HCEC 1CT (cell line): ENCODE measurements around the gene MSI2.
A peak's percentile ranks its signal among the peaks of the same experiment; 100 is the strongest.

Experiments used
- DNase-seq: peaks from one replicate; pipeline ENCODE4 v3.0.0-alpha.2; 2017

The MSI2 gene

GRCh38 chr17:57550016-57550415 lies 293.7 kb downstream of the MSI2 start:
- no peak for DNase-seq

DNA sequence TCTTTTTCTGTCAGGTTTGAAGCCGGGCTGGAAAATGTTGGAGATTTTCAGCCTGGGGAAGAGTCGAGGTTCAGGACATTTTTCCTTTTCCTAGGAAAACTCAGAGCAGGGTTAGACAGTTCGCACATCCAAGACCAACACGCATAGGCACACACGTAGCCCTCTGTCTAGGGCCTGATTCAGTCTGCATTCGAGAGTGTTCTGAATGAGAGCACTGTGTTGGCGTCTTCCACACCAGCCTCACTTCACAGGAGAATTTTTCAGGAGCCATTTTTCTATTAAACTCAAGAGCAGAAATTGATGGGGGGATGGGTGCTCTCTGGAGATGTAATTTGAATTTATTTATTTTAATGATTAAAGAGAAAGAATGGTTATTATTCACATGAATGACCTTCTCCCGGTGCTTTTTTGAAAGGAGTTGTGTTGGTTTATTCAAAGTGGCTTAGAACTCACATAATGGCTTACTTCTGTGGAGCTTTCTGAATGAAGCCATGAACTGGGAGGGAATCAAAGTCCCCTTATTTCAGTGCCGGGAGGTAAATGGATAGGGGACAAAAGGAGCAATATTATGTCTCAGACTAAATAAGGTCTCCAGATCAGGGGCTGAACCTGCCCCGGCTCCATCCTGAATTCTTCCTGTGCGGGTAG lies 294.5 kb downstream of the MSI2 start:
- DNase-seq, result no peak

DNA sequence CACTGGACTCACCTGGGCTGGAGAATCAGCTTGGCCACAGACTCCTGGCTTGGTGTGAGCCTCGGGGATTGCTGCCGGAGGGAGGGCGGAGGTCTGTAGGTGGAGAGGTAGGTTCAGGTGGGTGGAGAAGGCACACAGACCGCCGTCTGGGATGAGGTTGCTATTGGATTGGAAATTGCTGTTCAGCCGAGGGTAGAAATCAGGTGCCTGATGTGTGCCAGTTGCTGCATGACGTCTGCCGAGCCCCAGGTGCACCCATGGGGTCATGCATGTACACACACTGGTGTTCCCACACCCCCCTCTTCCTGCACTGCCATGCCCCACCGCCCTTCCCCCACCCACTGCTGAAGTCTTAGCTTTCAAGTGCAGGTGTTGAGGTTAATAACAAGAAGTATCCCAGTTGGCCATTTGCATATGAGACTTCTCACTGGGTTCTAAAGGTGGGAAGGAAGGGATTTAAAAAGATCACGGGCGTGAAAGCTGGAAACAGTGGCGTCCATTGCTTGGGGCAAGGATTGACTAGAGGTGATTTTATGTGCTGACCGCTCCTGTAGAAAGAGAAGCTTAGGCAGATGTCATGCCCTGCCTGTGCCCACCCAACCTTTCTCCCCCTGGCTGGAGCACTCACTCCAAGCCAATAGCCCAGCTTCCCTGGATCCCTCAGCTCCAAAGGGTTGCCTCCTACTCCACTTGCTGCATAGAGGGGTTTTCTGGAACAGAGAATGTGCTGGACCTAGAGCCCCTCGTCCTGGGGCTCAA lies 295.2 kb downstream of the MSI2 start:
- no peak for DNase-seq

DNA sequence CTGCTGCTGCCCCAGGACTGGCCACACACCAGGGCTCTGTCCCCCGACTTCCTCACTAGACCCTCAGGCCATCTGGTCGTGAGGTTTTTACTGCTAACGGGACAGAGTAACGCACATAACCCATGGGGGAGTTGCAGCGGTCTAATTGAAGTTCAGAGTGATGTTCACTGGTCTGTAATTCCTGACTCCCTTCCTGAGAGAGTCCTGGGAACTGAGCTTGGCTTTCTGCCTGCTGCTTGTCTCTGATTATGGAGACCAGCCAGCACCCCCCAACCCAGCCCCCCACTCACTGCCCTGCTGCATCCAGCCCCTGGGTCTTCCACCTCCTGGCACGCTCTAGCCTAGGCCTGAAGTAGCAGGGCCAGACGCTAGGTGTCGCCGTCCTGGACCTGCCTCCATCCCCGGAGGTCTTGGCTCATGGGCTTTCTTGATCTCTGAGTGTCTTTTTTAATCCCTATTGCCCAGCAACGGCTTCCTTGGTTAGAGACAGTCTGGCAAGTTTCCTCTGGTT lies 295.8 kb downstream of the MSI2 start:
- peak; percentile 20 for DNase-seq

- peak; percentile 59 for DNase-seq
Observed at GRCh38 chr17:57553526-57553925, 297.2 kb downstream of the MSI2 start.

DNA sequence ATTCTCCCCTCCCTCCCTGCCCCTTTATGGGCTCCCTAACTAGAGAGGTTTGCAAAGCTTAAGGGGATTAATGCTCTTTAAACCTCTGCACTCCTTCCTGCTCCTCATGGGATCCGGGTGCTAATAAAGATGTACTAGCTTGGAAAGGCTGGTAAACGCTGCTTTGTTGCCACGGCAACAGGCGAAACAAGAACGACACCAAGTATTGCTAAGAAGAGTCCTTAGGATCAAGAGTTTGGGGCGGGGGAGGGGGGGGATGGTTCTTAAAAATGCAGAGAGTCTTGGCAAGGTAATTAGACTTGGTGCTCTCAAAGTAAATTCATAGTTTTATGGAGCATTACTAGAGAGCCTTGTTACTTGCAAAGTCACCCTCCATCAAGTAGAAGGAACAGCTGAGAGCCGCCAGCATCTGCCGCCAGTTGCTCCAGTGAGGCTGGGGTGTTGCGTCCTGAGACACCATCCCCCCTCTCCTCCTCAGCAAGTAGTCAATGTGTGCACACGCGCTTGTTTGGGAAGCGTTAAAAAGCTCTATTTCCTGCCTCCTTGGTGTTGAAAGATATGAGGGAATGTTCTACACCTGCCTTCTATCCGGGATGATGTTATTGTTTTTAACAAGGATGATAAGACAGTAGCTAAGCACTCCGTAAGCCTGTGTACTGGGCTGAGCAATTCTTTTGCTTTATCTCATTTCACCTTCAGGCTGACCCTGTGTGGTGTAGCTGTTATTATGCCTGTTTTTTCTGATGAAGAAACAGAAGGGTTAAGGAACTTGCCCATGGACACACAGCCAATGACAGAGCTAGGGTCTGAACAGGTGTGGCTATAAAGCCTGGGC lies 297.9 kb downstream of the MSI2 start:
- no peak for DNase-seq

- DNase-seq, result no peak
Observed at GRCh38 chr17:57554826-57555635, 298.7 kb downstream of the MSI2 start.

- DNase-seq, result no peak
Observed at GRCh38 chr17:57555636-57556175, 299.4 kb downstream of the MSI2 start.

- no peak for DNase-seq
Observed at GRCh38 chr17:57556320-57556719, 300.0 kb downstream of the MSI2 start.

- DNase-seq, result no peak
Observed at GRCh38 chr17:57556977-57557376, 300.7 kb downstream of the MSI2 start.

GRCh38 chr17:57557416-57557815 lies 301.1 kb downstream of the MSI2 start:
- no peak for DNase-seq

DNA sequence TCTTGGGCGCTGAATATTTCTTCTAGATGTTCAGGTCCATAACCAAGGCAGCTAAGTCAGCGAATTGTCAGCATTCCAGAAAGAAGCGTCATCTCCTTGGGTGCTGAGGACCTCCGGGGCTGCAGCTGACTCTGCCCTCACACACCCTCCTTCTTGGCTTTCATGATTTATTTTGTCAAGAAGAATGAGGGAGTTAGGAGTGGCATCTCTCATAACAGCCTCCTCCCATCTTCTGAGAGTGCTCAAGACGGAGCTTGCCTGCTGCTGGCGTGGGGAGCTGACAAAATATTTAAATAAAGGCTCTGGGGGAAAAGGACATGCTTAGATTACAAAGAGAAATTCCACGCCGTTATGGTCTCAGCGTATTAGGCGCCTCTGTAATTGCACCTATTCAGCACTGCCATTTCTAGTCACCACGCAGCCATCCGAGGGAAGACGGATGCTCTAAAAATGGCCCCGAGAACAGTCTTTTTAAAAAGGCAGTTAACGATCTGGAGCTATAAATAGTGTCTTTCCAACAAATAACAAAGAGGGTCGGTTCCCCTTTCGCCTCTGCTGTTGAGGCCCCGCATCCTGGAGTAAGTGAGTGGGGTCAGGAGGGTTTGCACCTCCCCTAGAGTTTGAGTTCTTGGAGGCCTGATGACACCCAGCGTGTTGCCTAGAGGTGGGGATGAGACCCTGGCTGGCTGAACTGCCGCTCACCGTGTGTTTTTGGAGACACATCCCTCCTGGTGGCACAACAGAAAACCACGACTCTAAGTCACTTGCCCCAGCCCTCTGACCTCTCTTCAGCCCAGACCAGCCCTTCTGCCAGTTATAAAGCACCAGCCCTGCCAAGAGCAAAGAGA lies 301.7 kb downstream of the MSI2 start:
- DNase-seq, result peak; percentile 72

DNA sequence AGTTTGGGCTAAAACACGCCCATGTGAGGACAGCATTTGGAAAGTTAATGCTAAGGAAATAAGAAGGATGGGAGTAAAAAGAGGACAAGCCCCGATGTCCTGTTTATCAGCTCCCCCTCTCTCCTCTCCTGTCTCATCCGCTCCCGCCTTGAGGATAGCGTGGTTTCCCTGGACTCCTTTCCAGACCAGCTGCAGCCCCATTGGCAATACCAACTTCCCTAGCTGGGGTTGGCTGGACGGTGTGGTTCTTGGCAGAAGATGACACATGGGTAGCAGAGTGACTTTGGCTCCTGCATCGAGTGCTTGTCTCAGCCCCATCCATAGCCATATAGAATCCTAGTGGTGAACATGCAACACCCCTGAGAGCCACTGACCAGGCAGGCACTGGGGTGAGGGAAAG lies 302.9 kb downstream of the MSI2 start:
- DNase-seq, result no peak

DNA sequence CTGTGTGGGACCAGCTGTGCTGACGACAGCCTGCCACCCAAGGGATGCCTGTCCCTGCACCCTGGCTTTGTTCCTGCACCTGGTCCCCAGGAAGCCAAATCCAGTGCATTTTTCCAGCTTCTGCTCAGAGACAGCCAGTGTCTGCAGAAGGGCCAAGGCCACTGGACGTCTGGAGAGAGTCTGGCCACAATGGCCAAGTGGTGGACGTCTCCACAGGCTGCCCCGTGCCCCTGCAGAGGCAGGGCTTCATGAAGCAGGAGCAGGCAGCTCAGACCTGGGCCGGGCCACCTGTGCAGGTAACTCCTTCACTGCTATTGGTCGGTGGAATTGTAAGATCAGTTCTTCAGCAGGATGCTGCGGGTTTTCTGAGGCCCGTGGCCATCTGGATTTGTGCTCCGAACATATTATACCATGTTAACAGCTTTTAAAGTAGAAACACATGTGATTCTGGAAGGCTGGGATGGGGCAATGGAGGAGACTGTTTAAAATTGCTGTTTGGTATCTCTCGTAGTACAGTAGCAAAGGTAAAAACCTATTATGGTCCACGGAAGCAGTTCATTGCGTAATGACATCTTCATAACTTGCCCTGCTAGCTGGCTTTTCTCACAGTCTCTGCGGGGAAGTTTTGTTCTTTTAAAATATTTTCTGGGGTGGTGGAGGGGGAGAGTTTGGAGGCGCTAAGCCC lies 303.5 kb downstream of the MSI2 start:
- no peak for DNase-seq

DNA sequence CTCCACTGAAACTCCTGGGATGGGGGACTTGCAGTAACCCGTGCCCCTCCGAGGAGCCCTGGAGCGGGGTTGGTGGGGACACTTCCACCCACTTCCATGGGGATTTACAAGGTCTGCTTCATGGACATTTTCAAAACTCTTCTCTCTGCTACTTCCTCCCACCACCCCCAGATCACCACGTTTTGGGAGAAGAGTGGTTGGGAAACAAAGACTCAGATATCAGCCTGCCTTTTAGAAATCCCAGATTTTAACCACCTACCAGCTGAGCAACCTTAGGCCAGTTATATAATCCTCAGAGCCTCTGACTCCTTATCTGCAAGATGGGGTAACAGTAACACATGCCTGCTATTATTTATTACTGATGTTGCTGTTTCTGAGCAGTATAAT lies 304.0 kb downstream of the MSI2 start:
- no peak for DNase-seq

GRCh38 chr17:57561072-57561861 lies 304.9 kb downstream of the MSI2 start:
- no peak for DNase-seq

DNA sequence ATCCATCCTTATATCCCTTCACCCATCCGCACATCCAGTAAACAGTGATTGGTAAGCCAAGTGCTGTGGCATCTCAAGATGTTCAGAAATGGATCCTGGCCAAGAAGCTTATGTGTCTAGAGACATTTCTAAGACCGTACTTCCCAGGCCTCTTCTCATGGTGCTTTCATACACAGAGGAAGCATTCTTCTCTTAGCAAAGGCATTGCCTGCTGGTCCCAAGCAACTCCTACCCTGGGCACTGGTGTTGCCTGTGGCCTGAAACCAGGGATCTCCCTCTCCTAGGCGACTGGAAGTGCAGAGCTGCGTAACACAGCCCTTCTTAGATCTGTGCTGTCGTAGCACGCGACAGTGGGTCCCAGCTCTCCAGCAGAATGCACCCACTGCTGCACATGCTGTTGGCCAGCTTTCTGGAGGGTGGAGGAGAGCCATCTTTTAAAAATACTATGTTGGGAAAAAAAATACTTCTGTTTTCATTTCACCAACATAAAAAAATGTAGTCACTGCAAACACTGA lies 305.9 kb downstream of the MSI2 start:
- DNase-seq, result no peak

DNA sequence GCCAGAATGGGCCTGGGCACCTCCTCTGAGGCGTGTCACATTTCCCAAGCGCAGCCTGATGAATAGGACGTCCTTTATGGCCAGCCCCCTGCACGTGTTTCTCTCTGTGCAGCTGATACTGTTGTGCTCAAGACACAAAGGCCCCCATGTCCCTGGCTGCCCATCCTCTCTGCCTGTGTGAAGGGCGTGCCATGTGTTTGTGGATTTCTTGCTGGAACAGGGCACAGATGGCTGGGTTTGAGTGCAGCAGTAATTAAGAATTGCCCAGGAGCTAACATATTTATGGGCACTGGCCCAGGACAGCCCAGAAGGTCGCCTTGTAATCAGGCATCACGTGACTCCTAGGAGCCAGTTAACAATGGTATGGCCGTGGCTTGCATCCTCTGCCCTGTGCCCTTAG lies 307.6 kb downstream of the MSI2 start:
- no peak for DNase-seq

- DNase-seq, result no peak
Observed at GRCh38 chr17:57565176-57565575, 308.9 kb downstream of the MSI2 start.

- DNase-seq, result no peak
Observed at GRCh38 chr17:57566721-57567120, 310.4 kb downstream of the MSI2 start.
